GM12873 (cell line): ENCODE data around the gene GPALPP1.

Experiments used
- CTCF ChIP-seq: IDR thresholded peaks from 2 replicates; pipeline ENCODE4 v1.5.1; 2012; ENCODE audit warnings: low read depth, mild to moderate bottlenecking, moderate library complexity, low read length, control low read depth; ENCODE audit not compliant: insufficient read depth; ENCODE audit errors: missing control alignments

Gene GPALPP1

DNA sequence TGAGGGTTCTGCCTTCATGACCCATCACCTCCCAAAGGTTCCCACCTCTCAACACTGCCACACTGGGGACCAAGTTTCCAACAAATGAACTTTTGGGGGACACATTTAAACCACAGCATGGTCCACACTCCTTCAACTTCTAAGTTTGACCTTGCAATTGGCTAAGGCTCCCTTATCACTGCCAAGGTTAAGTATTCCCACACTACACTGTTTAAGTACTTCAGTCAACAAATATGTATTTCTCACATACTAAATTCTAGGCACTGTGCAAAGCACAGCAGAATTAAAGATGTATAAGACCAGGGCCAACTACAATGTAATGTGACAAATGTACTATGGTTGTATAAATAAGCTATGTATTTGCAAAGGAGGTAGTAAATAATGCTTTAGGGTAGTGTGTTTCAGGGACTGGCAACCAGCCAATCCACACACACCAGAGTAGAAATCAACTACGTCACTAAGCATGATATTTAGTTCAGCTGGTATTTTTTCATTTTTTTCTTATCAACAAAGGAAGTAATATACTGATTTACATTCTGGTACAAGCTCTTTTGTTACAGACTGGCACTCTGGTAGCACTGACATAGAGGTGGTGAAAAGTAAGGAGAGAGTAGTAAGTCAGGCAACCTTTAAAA is 12.3 kb upstream of the GPALPP1 start:
- TF ChIP-seq CTCF = no peak

GRCh38 chr13:44978328-44978727 is 11.0 kb upstream of the GPALPP1 start:
- TF ChIP-seq CTCF = no peak

DNA sequence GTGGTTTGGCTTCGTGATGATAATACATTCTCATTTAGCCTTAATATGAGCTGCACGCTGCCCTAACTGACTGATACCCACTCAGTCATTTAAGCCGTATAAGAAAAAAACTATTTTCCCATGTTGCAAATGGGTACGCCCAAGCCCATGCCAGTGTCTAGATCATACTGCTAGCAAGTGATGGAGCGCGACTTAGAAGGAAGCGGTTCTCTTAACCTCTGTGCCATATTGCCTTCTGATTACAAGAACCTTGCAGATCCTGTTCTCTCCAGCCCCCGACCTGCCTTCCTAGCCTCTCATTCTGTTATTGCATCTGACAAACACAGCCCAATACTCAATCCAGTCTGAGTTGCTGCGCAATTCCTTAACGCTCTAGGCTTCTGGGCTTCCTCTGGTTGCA is 603 bp downstream of the GPALPP1 start:
- no peak for TF ChIP-seq CTCF

DNA sequence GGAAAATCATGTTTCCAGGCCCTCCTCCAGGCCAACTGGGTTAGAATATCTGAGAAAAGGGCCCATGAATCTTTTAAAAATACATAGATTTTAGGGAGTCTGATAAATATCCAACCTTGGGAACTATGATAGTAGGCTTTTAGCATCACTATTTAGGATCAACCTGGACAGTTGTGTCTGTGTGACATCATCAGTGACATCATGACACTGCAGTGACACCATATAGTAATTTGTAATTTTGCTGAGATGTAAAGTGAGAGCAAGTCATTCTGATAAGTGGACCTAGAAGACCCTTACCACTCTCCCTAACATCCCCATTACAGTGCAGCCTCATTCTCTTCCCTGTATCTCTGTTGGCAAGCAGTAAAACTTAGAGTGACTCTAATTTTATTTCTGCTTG is 14.1 kb downstream of the GPALPP1 start:
- TF ChIP-seq CTCF = no peak

- no peak for TF ChIP-seq CTCF
These were observed 14.8 kb downstream of the GPALPP1 start for GRCh38 chr13:45004096-45004495.

GRCh38 chr13:45007225-45007624 is 17.9 kb downstream of the GPALPP1 start:
- no peak for TF ChIP-seq CTCF

DNA sequence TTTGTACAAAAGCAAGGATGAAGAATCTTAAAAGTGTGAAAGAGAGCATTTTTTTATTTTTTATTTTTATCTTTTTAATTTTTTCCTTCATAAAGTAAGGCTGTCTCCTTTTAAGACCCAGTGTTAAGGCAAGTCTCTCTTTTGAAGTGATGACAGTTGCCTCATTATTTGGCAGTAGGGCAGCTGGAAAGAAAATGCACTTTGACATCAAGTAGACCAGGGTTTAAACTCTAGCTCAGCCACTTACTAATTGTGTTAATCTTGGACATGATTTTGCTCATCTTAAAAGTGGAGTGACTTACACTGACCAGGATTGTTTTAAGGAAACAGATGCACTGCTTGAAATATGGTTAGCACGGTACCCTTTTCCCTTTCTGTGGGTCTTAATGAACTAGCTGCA is 18.5 kb downstream of the GPALPP1 start:
- no peak for TF ChIP-seq CTCF

- TF ChIP-seq CTCF = no peak
These were observed 21.9 kb downstream of the GPALPP1 start for GRCh38 chr13:45011198-45011597.
